LoVo (cell line): ENCODE measurements around the gene CR1L.
"Not testable (repeated sequence)": the region's sequence is repeated elsewhere in the genome, so short reads cannot be mapped to it uniquely, and the experiment has no call there.

Experiments used
- DNase-seq: peaks from one replicate; pipeline ENCODE4 v3.0.0-alpha.2; 2016; ENCODE audit warnings: low spot score

Gene CR1L

GRCh38 chr1:207646171-207646570 is 1.2 kb downstream of the CR1L start:
- no peak for DNase-seq

GRCh38 chr1:207646944-207647579 is 2.1 kb downstream of the CR1L start:
- DNase-seq, result no peak

- no peak for DNase-seq
Measured at GRCh38 chr1:207647671-207648333, 2.9 kb downstream of the CR1L start.

- no peak for DNase-seq
Measured at GRCh38 chr1:207648334-207649209, 3.6 kb downstream of the CR1L start.

- DNase-seq, result no peak
Measured at GRCh38 chr1:207649210-207649753, 4.3 kb downstream of the CR1L start.

GRCh38 chr1:207649865-207650580 is 5.1 kb downstream of the CR1L start:
- no peak for DNase-seq

GRCh38 chr1:207651583-207651982 is 6.7 kb downstream of the CR1L start:
- DNase-seq, result no peak

- DNase-seq, result no peak
Measured at GRCh38 chr1:207654320-207654719, 9.4 kb downstream of the CR1L start.

- no peak for DNase-seq
Measured at GRCh38 chr1:207658408-207658807, 13.5 kb downstream of the CR1L start.

- no peak for DNase-seq
Measured at GRCh38 chr1:207658904-207659485, 14.1 kb downstream of the CR1L start.

- peak; percentile 28 for DNase-seq
Measured at GRCh38 chr1:207659545-207660153, 14.7 kb downstream of the CR1L start.

GRCh38 chr1:207661420-207661819 is 16.5 kb downstream of the CR1L start:
- DNase-seq, result not testable (repeated sequence)

GRCh38 chr1:207666342-207666741 is 21.4 kb downstream of the CR1L start:
- no peak for DNase-seq

GRCh38 chr1:207669528-207670009 is 24.6 kb downstream of the CR1L start:
- no peak for DNase-seq

GRCh38 chr1:207670192-207670591 is 25.3 kb downstream of the CR1L start:
- no peak for DNase-seq

- no peak for DNase-seq
Measured at GRCh38 chr1:207670997-207671396, 26.1 kb downstream of the CR1L start.

- DNase-seq, result peak; percentile 58
Measured at GRCh38 chr1:207672522-207673130, 27.7 kb downstream of the CR1L start.

GRCh38 chr1:207673399-207673798 is 28.5 kb downstream of the CR1L start:
- no peak for DNase-seq

- no peak for DNase-seq
Measured at GRCh38 chr1:207676153-207676552, 31.2 kb downstream of the CR1L start.

GRCh38 chr1:207680590-207681388 is 35.9 kb downstream of the CR1L start:
- not testable (repeated sequence) for DNase-seq
